IPS-20b (cell line): Measurements from ENCODE around the gene CHRNA3.

Experiments
- H3K27ac ChIP-seq: one replicate; pipeline ENCODE4 v1.5.1; 2013; ENCODE audit warnings: low read length
- H3K27me3 ChIP-seq: 2 replicates; pipeline ENCODE4 v1.6.1; 2013; ENCODE audit warnings: mild to moderate bottlenecking, low read length, inconsistent platforms; ENCODE audit not compliant: insufficient read depth
- H3K36me3 ChIP-seq: 2 replicates; pipeline ENCODE4 v1.6.1; 2013; ENCODE audit warnings: low read depth, mild to moderate bottlenecking, inconsistent platforms, low read length, moderate library complexity; ENCODE audit not compliant: insufficient read depth
- H3K4me1 ChIP-seq: 2 replicates; pipeline ENCODE4 v1.6.1; 2013; ENCODE audit warnings: mild to moderate bottlenecking, control low read depth, inconsistent platforms, low read length, moderate library complexity; ENCODE audit not compliant: insufficient read depth
- H3K4me3 ChIP-seq: 2 replicates; pipeline ENCODE4 v1.5.1; 2013; ENCODE audit warnings: mild to moderate bottlenecking, low read length, inconsistent platforms
- H3K9ac ChIP-seq: 2 replicates; pipeline ENCODE4 v1.6.1; 2013; ENCODE audit warnings: low read depth, mild to moderate bottlenecking, inconsistent platforms, low read length, moderate library complexity
- H3K9me3 ChIP-seq: 2 replicates; pipeline ENCODE4 v1.6.1; 2013; ENCODE audit warnings: mild to moderate bottlenecking, low read depth, low read length, inconsistent platforms; ENCODE audit not compliant: insufficient read depth

CHRNA3 gene

DNA sequence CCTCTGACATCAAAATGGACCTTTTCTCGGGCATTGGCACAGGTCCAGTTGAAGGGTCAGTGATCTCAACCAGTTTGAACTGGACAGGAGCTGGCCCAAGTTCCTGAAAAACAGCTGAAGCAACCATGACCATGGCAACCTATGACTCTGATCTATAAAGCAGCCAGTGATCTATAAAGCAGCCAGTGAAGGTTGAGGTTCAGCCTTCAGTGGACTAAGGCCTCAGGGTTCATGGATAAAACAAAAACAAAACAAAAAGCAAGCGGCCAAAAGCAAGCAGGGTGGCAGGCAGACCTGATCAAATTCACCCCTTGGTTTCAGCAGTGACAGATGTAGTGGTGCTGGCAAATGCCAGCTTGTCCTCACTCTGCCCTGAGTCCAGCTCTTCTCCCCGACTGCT lies 30.2 kb upstream of the CHRNA3 start:
- Histone ChIP-seq H3K27me3 (no peaks in the 10 kb centered on the region), H3K36me3 (no peaks in the 10 kb centered on the region), H3K4me1 (no peaks in the 10 kb centered on the region), H3K9me3 (no peaks in the 10 kb centered on the region), H3K27ac (no peak overlapping the region), H3K9ac (no peak overlapping the region), H3K4me3 (no peak overlapping the region)

DNA sequence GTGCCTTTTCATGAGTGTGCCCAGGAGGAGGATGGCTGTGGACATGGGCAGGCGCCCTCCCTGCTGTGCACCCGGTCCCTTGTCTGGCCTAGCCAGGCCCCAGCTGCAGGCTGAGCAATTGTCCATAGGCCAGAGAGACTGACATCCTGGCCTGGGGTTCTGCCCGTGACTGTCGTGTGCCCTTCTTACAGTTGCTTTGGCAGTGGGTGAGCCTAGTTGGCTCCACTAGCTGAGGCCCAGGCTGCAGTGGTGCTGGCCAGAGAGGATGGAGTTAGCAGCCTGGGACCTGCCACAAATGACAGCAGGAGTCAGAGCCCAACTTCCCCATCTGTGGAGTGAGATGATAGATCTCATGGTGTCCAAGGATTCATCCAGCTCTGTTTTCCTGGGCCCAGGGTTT lies 29.2 kb upstream of the CHRNA3 start:
- Histone ChIP-seq H3K27me3 (no peaks in the 10 kb centered on the region), H3K4me1 (no peaks in the 10 kb centered on the region)

DNA sequence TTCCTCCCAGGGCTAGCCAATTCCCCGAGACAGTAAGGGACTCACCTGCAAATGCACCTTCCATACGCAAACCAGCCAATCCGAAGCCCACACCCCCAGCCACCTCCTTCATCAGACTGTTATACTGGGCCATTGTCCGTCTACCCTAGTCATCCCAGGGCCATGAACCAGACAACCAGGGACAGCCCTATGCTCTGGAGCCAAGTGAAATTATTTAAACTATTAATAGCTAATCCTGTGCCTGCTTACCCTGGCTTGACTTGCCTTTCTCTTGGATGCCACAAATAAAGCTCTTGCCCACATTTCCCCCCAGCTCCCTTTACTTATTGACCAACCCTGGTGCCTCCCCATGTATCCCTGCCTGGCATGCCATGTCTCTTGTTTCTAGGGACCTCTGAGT lies 24.2 kb upstream of the CHRNA3 start:
- Histone ChIP-seq H3K36me3 (no peaks in the 10 kb centered on the region), H3K27me3 (peaks cover 22% of the 10 kb centered on the region), H3K4me3 (no peak overlapping the region), H3K9me3 (no peaks in the 10 kb centered on the region), H3K4me1 (peaks cover 10% of the 10 kb centered on the region; the same call in 1 of the 2 replicates), H3K9ac (no peak overlapping the region), H3K27ac (no peak overlapping the region)

More for the DNA sequence above, 29.2 kb upstream of the CHRNA3 start:
- Histone ChIP-seq H3K36me3 (no peaks in the 10 kb centered on the region), H3K27ac (no peak overlapping the region), H3K9me3 (no peaks in the 10 kb centered on the region), H3K9ac (no peak overlapping the region), H3K4me3 (no peak overlapping the region)

DNA sequence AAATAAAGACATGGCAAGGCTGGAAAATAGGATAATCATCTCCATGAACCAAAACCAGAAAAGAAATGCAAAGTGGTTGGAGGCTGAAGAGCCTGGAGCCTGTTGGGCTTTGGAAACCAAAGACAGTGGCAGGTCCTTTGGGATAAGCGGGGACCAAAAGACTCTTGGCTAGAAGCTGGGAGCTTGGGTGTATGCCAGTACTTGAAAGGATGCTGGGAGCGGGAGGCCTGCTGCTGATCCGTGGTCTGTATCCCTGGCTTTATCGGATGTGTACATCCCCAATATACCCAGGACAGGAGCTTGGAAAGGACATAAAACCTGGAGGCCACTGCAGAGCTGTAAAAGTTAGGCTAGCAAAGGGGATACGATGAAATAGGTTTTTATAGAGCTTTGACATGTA lies 21.5 kb upstream of the CHRNA3 start:
- H3K4me1 ChIP-seq, result peaks cover 10% of the 10 kb centered on the region; the same call in 1 of the 2 replicates
- no peaks in the 10 kb centered on the region for H3K36me3 ChIP-seq
- H3K4me3 ChIP-seq, result no peak overlapping the region
- no peaks in the 10 kb centered on the region for H3K9me3 ChIP-seq
- no peak overlapping the region for H3K27ac ChIP-seq
- no peak overlapping the region for H3K9ac ChIP-seq
- H3K27me3 ChIP-seq, result peaks cover 28% of the 10 kb centered on the region

DNA sequence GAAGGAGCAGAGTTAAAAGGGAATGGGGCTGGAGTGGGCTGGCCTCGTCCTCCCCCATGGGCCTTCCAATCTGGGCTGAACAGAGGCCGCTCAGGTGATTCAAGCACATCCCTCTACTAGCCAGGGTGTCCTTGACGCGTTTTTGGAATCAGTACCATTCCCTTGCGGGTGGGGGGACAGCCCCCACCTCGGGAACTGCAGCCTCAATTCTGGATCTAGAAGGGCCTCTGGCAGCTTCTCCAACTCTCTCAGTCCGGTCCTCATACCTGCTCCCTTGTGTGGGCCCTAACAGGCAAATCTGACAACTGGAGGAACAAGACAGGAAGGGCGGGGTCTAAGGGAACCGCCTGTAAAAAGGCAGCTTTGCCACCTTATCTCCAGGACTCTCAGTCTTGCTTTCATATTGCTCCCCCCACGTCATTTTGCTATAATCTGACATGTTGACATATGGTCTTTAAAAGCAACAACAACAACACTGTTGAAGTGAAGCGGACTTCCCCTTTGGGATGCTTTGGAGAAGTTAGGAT lies 21.0 kb upstream of the CHRNA3 start:
- Histone ChIP-seq H3K36me3 (no peaks in the 10 kb centered on the region), H3K27me3 (peaks cover 28% of the 10 kb centered on the region), H3K27ac (no peak overlapping the region), H3K4me1 (peaks cover 10% of the 10 kb centered on the region; the same call in 1 of the 2 replicates), H3K9ac (peak overlapping the region; percentile 52; the same call in 1 of the 2 replicates), H3K4me3 (peak overlapping the region; percentile 79; the same call in 1 of the 2 replicates), H3K9me3 (no peaks in the 10 kb centered on the region)

DNA sequence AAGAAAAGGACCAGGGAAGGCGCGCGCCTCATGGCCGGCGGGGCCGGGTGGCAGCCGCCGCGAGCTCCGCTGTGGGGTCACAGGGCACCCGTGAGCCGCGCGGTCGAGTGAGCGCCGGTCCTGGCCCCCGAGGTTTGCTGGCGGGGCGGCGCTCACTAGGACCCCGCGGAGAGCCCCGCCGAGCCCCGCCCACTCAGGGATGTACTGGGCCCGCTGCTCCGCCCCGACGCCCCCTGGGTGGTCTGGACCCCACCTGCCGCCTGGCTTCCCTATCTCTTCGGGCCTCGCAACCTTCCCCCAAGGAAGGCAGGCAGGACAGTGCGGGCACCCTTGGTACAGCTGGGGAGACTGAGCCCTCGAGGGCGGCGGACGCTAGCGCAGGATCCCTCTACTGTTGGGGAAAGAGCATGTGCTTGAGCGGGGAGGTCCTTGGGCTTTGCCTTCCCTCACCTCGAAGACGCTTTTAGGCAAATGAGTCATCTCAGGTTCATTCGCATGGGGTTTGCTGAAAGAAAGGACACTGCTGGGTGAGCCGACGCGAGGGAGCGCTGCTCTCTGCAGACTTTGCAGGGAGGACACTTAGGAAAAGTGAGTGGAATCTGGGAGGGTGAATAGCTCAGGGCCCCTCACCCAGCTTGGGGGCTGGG lies 20.4 kb upstream of the CHRNA3 start, which contains the start of gene CHRNB4:
Gene CHRNB4 (minus strand): TSS at position 109 of the 647 bp plus-strand sequence. CDS start 77 bp downstream, at position 32.
- Histone ChIP-seq H3K4me1 (peaks cover 10% of the 10 kb centered on the region; the same call in 1 of the 2 replicates), H3K27me3 (peaks cover 28% of the 10 kb centered on the region)

DNA sequence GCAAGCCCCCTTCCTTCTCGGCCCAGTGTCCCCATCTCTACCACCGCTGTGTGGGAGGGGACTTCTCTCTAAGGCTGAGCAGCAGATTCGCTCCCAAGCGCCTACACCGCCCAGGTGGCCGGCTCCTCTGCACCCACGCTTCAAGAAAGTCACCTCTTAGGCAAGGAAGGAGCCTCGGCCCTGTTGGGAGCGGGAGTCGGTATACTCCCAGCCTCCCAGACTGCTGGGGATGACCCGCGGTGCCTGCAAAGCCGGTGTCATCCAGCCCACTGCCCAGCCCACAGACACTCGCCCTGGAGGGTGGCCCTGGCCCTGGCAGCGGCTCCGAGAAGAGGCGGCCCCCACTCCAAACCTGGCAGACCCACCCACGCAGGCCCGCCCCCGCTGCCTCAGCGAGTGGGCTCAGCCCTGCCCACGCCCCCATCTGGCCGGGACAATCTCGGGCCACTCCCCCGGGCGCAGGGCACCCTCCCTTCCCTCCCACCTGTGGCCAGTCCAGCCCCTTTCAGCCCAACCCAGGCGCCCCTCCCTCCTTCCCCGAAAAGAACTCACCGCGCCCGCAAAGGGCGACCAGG lies 19.8 kb upstream of the CHRNA3 start:
- H3K9ac ChIP-seq, result no peak overlapping the region; the same call in 1 of the 2 replicates
- no peaks in the 10 kb centered on the region for H3K36me3 ChIP-seq
- H3K4me1 ChIP-seq, result peaks cover 10% of the 10 kb centered on the region; the same call in 1 of the 2 replicates
- H3K27ac ChIP-seq, result no peak overlapping the region
- peak overlapping the region; percentile 79 for H3K4me3 ChIP-seq
- peaks cover 28% of the 10 kb centered on the region for H3K27me3 ChIP-seq
- H3K9me3 ChIP-seq, result no peaks in the 10 kb centered on the region

More for the DNA sequence above, 20.4 kb upstream of the CHRNA3 start, which contains the start of gene CHRNB4:
- H3K9me3 ChIP-seq, result no peaks in the 10 kb centered on the region
- peak within 1 kb of the TSS; percentile 52; the same call in 1 of the 2 replicates for H3K9ac ChIP-seq
- H3K27ac ChIP-seq, result no peak within 1 kb of the TSS
- H3K36me3 ChIP-seq, result no peaks in the 10 kb centered on the region
- peak within 1 kb of the TSS; percentile 79 for H3K4me3 ChIP-seq

DNA sequence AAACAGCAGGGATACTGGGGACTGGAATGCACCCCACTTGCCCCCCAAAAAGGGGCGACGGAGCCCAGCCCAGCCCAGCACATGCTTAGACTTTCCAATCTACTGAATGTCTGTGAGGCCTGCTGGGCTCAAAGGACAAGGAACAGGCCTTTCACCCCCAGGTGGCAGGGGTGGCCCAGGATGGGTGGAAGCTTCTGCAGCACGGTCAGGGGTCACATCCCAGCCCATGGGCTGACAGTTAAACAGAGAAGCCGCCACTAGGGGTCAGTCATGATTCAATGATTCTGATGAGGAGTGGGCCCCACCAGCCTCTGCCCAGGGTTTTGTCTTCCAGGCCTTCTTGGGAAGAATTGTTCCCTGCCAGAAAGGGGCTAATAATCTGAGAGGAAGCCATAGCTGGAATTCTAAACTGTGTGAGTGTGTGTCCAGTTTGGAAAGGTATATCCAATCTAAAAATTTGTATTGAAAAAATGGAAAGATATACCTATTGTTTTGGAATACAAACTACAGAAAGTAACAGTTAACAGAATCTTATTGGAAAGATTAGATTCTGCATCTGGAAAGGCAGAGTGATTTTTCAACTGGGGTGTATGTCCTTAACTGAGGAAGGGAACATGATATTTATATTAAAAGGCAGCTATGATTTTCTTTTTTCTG lies 18.0 kb upstream of the CHRNA3 start:
- Histone ChIP-seq H3K9ac (no peak overlapping the region), H3K27me3 (peaks cover 28% of the 10 kb centered on the region), H3K9me3 (no peaks in the 10 kb centered on the region), H3K4me3 (no peak overlapping the region), H3K4me1 (peaks cover 10% of the 10 kb centered on the region; the same call in 1 of the 2 replicates), H3K27ac (no peak overlapping the region), H3K36me3 (no peaks in the 10 kb centered on the region)

DNA sequence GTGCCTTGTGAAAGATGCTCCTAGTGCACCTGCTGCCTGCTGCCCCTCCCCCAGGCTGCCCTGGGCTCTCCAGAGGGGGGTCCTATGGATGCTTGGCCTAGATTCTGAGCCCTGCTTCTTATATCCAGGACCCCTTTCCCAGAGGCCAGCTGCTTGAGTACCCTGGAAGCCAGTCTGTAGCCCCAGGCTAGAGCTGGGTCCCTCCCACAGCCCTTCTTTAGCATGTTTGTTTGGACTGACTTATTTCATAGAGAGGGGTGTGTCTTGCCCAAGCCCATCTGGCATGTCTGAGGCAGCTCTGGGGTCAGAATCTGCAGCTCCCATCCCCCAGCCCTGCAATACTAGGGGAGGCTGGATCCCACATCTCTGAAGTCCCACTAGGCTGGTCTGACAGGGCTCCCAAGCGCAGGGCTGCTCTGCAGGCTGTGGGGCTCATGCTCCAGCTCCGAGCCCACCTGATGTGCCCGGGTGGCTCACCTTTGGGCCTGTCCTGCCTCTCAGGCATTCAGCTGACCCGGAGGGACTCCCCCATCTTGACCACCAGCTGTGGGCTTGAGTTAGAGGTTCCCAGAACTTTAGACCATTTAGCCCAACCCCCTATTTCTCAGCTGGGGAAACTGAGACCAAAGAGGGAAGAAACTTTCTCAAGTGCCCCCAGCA lies 17.1 kb upstream of the CHRNA3 start:
- Histone ChIP-seq H3K27ac (no peak overlapping the region), H3K4me1 (peaks cover 10% of the 10 kb centered on the region; the same call in 1 of the 2 replicates), H3K4me3 (no peak overlapping the region), H3K9ac (no peak overlapping the region), H3K27me3 (peaks cover 28% of the 10 kb centered on the region), H3K9me3 (no peaks in the 10 kb centered on the region), H3K36me3 (no peaks in the 10 kb centered on the region)

DNA sequence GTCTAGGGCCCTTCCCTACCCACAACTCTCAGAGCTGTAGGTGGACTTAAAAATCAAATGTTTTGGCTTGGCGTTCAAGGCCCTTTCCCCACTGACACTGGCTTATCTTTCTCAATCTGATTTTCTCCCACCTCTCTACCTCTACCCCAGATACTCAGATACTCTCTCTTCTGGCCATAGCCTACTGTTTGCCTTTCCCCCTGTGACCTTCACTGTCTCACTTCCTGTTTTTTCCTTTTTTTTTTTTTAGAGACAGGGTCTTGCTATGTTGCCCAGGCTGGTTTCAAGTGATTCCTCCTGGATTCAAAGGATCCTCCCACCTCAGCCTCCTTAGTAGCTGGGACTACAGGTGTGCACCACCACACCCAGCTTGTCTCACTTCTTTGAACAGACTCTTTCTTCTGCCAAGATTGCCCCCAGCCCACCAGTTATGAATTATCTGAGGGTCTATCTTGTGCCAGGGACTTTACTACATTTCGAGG lies 15.6 kb upstream of the CHRNA3 start:
- Histone ChIP-seq H3K9me3 (no peaks in the 10 kb centered on the region), H3K4me1 (peaks cover under 1% of the 10 kb centered on the region; the same call in 1 of the 2 replicates), H3K36me3 (no peaks in the 10 kb centered on the region), H3K4me3 (no peak overlapping the region), H3K9ac (no peak overlapping the region), H3K27ac (no peak overlapping the region), H3K27me3 (peaks cover 15% of the 10 kb centered on the region)

DNA sequence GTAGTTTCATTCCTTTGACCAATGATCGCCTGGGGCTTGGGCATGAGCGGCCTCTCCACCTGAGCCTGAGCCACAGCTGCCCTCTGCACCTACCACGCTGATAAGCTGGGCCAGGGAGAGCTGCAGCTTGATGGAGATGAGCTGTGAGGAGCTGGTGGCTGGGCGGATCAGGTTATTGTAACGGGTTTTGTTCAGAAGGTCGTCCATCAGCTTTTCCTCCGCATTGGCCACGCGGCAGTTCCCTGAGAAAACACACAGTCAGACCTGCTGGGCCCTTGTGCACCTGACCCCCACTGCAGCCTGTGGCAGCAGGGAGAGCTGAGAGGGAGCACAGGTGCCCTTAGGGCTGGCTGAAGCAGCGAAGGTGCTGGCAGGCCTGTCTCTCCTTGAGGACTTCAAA lies 14.6 kb upstream of the CHRNA3 start:
- Histone ChIP-seq H3K27ac (no peak overlapping the region), H3K36me3 (no peaks in the 10 kb centered on the region)

More for the DNA sequence above, 14.6 kb upstream of the CHRNA3 start:
- H3K4me1 ChIP-seq, result no peaks in the 10 kb centered on the region; the same call in 1 of the 2 replicates
- peaks cover 8% of the 10 kb centered on the region for H3K27me3 ChIP-seq
- H3K9ac ChIP-seq, result no peak overlapping the region
- no peak overlapping the region for H3K4me3 ChIP-seq
- H3K9me3 ChIP-seq, result no peaks in the 10 kb centered on the region
